ENCODE data around the gene CD27. TPM values are rescaled to one million over a fixed set of nuclear protein-coding genes. Genes with fewer than 3 reads are reported as not detected.

CD27 gene
- total and polyA plus RNA-seq, 2 of the 13 experiments (the other 11 are each of a cell fraction or from before 2014, with no cell fraction given): 0.12 TPM; not detected in 1

DNA sequence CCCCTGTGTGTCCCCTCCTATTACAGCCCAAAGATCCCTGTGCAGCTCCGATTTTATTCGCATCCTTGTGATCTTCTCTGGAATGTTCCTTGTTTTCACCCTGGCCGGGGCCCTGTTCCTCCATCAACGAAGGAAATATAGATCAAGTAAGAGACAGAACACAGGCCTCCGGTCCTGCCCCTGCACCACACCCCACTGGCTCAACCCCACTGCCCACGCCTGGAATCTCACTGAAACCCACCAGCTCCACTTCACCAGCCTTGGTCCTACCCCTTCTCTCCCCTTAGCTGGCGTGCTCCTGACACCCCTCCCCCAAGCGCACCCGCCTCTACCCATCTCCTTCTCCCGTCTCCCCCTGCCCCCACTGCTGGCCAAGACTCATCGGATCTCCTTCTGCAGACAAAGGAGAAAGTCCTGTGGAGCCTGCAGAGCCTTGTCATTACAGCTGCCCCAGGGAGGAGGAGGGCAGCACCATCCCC lies 6.2 kb downstream of the CD27 start:
- Histone ChIP-seq H3K36me3 (replicated peaks in 1 of 2; ENCODE audit: control insufficient read depth in 1 of 2, insufficient read depth in 2 of 2, low read length in 2 of 2) (peaks cover 0 to 5% of the 10 kb centered on the region in 2 experiments; a peak in 3 of 5 replicates), H3K4me3 (replicated peaks in 1 of 3; ENCODE audit: insufficient read depth in 1 of 3, low read depth in 2 of 3, low read length in 3 of 3) (peak overlapping the region in 2 of 3 experiments; percentile 87 to 94; a peak in 5 of 6 replicates), H3K27ac (ENCODE audit: extremely low read length, insufficient read depth, low read length) (peak overlapping the region; percentile 90), H3K4me1 (ENCODE audit: insufficient read depth, low read length) (peaks cover 41% of the 10 kb centered on the region), H2AFZ (ENCODE audit: low read length) (no peak overlapping the region), H3K9me3 (ENCODE audit: low read length) (no peaks in the 10 kb centered on the region), H3K9ac (ENCODE audit: insufficient read depth, low read depth, low read length) (peak overlapping the region; percentile 88), H3K27me3 (ENCODE audit: control insufficient read depth in 1 of 2, insufficient read depth in 2 of 2, low read length in 2 of 2) (no peaks in the 10 kb centered on the region; a peak in 1 of 5 replicates), H4K20me1 (ENCODE audit: insufficient read depth, low read length) (no peaks in the 10 kb centered on the region), H3K79me2 (ENCODE audit: insufficient read depth, low read length) (peaks cover 4% of the 10 kb centered on the region), H3K4me2 (ENCODE audit: low read depth, low read length) (peak overlapping the region; percentile 95)
- in situ Hi-C loops (cut with HindIII; ENCODE audit: extremely low pct_ligation_motif_present, low pct_unique_long_range_greater_than_20kb) (loop anchor here (25.0 kb wide), 1 partner anchor 389 kb away; no protein-coding TSS in a partner anchor), intact Hi-C loops (cut with micrococcal nuclease; ENCODE audit: unreplicated experiment) (no loop called here)
- DNase-seq (ENCODE audit: low spot score) (no peak), FAIRE-seq (no peak), ATAC-seq (no peak)
- ChIA-PET CTCF (ENCODE audit: low intra/inter-chr PET ratio, low total read pairs) (no interaction called here), POLR2A (interaction anchor here (0.8 to 4.0 kb wide), 25 partner anchors 8 to 238 kb away, joined by 3 to 68 read pairs (median 7); partner anchors contain the start of genes GAPDH, LTBR, MRPL51 and SCNN1A)
- TSS peak; percentile 56 for BruUV-seq (replicated peaks)
- WGBS (ENCODE audit: low lambda C conversion rate): 79% methylated on average over 11 of the region's 11 CpGs
- TF ChIP-seq, protein P1, sequence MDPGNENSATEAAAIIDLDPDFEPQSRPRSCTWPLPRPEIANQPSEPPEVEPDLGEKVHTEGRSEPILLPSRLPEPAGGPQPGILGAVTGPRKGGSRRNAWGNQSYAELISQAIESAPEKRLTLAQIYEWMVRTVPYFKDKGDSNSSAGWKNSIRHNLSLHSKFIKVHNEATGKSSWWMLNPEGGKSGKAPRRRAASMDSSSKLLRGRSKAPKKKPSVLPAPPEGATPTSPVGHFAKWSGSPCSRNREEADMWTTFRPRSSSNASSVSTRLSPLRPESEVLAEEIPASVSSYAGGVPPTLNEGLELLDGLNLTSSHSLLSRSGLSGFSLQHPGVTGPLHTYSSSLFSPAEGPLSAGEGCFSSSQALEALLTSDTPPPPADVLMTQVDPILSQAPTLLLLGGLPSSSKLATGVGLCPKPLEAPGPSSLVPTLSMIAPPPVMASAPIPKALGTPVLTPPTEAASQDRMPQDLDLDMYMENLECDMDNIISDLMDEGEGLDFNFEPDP (CRISPR knock-in tag; conservative IDR thresholded peaks at IDR 0.05): 0 out of 2 replicates have a peak, but pooled peaks have one; percentile 84
- TF ChIP-seq ZNF513 (CRISPR knock-in tag; conservative IDR thresholded peaks at IDR 0.05) (no peak), SP2 (CRISPR knock-in tag; IDR thresholded peaks at IDR 0.05) (0 out of 2 replicates have a peak, but pooled peaks have one; percentile 1), BORCS8-MEF2B (CRISPR knock-in tag; IDR thresholded peaks at IDR 0.05) (peak; percentile 65; the same call in 1 of the 2 replicates), ZBTB4 (CRISPR knock-in tag; IDR thresholded peaks at IDR 0.05; ENCODE audit: borderline replicate concordance) (no peak), MTF2 (CRISPR knock-in tag; IDR thresholded peaks at IDR 0.05; ENCODE audit: borderline replicate concordance) (0 out of 2 replicates have a peak, but pooled peaks have one; percentile 21), ZBTB38 (CRISPR knock-in tag; IDR thresholded peaks at IDR 0.05) (peak; percentile 74), ISX (CRISPR knock-in tag; conservative IDR thresholded peaks at IDR 0.05) (no peak), NPAS2 (CRISPR knock-in tag; IDR thresholded peaks at IDR 0.05; ENCODE audit: borderline replicate concordance) (no peak), ZNF382 (CRISPR knock-in tag; IDR thresholded peaks at IDR 0.05; ENCODE audit: borderline replicate concordance) (no peak), TOPORS (CRISPR knock-in tag; IDR thresholded peaks at IDR 0.05) (no peak), FOXM1 (CRISPR knock-in tag; IDR thresholded peaks at IDR 0.05) (no peak), ADNP (CRISPR knock-in tag; IDR thresholded peaks at IDR 0.05) (no peak), ZNF337 (CRISPR knock-in tag; IDR thresholded peaks at IDR 0.05; ENCODE audit: borderline replicate concordance, low read depth) (no peak), ZNF775 (CRISPR knock-in tag; IDR thresholded peaks at IDR 0.05; ENCODE audit: borderline replicate concordance) (no peak), DNMT1 (CRISPR knock-in tag; IDR thresholded peaks at IDR 0.05) (no peak)
- TF ChIP-seq, protein P2, sequence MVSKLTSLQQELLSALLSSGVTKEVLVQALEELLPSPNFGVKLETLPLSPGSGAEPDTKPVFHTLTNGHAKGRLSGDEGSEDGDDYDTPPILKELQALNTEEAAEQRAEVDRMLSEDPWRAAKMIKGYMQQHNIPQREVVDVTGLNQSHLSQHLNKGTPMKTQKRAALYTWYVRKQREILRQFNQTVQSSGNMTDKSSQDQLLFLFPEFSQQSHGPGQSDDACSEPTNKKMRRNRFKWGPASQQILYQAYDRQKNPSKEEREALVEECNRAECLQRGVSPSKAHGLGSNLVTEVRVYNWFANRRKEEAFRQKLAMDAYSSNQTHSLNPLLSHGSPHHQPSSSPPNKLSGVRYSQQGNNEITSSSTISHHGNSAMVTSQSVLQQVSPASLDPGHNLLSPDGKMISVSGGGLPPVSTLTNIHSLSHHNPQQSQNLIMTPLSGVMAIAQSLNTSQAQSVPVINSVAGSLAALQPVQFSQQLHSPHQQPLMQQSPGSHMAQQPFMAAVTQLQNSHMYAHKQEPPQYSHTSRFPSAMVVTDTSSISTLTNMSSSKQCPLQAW (CRISPR knock-in tag; IDR thresholded peaks at IDR 0.05): peak; percentile 33; the same call in 1 of the 2 replicates
